Osteocyte (in vitro differentiated cells): ENCODE measurements around the gene CYB5R3. TPM values are rescaled to one million over a fixed set of nuclear protein-coding genes. Genes with fewer than 3 reads are reported as not detected.

Experiments used
- DNase-seq: peaks from one replicate; pipeline ENCODE4 v3.0.0; 2021; ENCODE audit warnings: mixed read lengths; ENCODE audit not compliant: unreplicated experiment; ENCODE audit errors: extremely low spot score
- H3K27ac Mint-ChIP-seq: one replicate; pipeline ENCODE4 v1.8.0; 2021; ENCODE audit warnings: mild to moderate bottlenecking, mixed read lengths; ENCODE audit not compliant: unreplicated experiment
- H3K27me3 Mint-ChIP-seq: one replicate; pipeline ENCODE4 v1.8.0; 2021; ENCODE audit warnings: mixed read lengths; ENCODE audit not compliant: unreplicated experiment
- H3K36me3 Mint-ChIP-seq: one replicate; pipeline ENCODE4 v1.8.0; 2021; ENCODE audit warnings: mixed read lengths; ENCODE audit not compliant: unreplicated experiment
- H3K4me1 Mint-ChIP-seq: one replicate; pipeline ENCODE4 v1.8.0; 2021; ENCODE audit warnings: mixed read lengths; ENCODE audit not compliant: unreplicated experiment
- H3K4me3 Mint-ChIP-seq: one replicate; pipeline ENCODE4 v1.8.0; 2021; ENCODE audit warnings: mild to moderate bottlenecking, moderate library complexity, mixed read lengths; ENCODE audit not compliant: unreplicated experiment
- H3K9me3 Mint-ChIP-seq: one replicate; pipeline ENCODE4 v1.8.0; 2021; ENCODE audit warnings: mixed read lengths; ENCODE audit not compliant: unreplicated experiment
- long read RNA-seq: library from polyadenylated mRNA; unstranded; transcript quantifications from one replicate; pipeline ENCODE4 v2.0.0, GENCODE V29; 2021
- total RNA-seq: library from RNA; stranded (reverse); gene quantifications from 2 replicates; pipeline ENCODE4 v1.2.1, GENCODE V29; 2021
- TF ChIP-seq, protein P1 (sequence below): fragments of 200-600 bp; sonication (generic); IDR thresholded peaks from 2 replicates; pipeline ENCODE4 v1.5.0; 2021; ENCODE audit warnings: antibody characterized with exemption, mild to moderate bottlenecking, moderate library complexity

The CYB5R3 gene
- 408 and 430 TPM in 2 replicates for total RNA-seq
- long read RNA-seq, transcript CYB5R3-201 (9 exons, 2,124 nt): major isoform, 57 of 74 reads
- long read RNA-seq, partial matches to known transcripts: 2 of 74 reads
- long read RNA-seq, other reads (novel, unspliced or antisense): 12 of 74 reads

DNA sequence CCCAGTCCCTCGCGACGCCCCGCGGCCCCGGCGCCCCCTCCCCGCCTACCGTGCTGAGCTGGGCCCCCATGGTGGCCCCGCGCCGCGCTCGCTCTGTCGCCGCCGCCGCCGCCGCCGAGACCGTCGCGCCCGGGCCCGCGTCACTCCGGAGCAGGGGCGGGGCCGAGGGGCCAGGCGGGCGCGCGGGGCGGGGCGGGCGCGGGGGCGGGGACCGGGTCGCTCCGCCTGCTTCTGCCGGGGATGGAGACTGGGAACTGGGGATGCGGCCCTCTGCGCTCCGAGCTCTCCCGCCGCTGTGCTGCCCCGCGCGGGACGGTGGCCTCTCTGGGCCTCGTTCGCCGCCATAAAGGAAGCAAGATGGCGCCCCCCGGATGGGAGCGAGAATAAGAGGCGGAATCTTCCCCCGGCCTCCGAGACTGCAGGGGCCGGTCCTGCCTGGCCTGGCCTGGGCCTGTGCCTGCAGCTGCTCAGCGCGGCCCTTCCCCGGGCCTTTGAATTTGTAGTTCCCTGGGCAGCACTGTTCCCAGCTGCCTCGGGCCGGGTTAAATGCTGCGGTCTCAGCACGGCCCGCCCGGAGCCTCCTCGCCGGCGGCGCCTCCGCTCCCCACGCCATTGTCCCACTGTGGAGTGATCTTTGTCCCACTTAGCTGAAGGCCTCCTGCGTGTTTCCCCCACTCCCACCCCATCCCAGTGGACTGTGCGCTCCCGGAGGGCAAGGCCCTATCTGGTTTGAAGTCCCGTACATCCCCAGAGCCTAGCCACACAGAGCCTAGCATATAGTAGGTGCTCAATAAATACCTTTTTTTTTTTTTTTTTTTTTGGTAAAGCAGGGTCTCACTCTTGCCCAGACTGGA lies at the start of gene CYB5R3:
Gene CYB5R3, minus strand, starts transcription at position 147 of the 854 bp plus-strand sequence. Its CDS starts 77 bp downstream, at position 70.
- Mint-ChIP-seq H3K4me3 (peak within 1 kb of the TSS; percentile 91), H3K36me3 (no peaks in the 10 kb centered on the region), H3K4me1 (peaks cover 43% of the 10 kb centered on the region), H3K9me3 (no peaks in the 10 kb centered on the region), H3K27ac (peak within 1 kb of the TSS; percentile 96), H3K27me3 (no peaks in the 10 kb centered on the region)
- TF ChIP-seq, protein P1, sequence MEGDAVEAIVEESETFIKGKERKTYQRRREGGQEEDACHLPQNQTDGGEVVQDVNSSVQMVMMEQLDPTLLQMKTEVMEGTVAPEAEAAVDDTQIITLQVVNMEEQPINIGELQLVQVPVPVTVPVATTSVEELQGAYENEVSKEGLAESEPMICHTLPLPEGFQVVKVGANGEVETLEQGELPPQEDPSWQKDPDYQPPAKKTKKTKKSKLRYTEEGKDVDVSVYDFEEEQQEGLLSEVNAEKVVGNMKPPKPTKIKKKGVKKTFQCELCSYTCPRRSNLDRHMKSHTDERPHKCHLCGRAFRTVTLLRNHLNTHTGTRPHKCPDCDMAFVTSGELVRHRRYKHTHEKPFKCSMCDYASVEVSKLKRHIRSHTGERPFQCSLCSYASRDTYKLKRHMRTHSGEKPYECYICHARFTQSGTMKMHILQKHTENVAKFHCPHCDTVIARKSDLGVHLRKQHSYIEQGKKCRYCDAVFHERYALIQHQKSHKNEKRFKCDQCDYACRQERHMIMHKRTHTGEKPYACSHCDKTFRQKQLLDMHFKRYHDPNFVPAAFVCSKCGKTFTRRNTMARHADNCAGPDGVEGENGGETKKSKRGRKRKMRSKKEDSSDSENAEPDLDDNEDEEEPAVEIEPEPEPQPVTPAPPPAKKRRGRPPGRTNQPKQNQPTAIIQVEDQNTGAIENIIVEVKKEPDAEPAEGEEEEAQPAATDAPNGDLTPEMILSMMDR: peak; percentile 24
- peak; percentile 94 for DNase-seq

DNA sequence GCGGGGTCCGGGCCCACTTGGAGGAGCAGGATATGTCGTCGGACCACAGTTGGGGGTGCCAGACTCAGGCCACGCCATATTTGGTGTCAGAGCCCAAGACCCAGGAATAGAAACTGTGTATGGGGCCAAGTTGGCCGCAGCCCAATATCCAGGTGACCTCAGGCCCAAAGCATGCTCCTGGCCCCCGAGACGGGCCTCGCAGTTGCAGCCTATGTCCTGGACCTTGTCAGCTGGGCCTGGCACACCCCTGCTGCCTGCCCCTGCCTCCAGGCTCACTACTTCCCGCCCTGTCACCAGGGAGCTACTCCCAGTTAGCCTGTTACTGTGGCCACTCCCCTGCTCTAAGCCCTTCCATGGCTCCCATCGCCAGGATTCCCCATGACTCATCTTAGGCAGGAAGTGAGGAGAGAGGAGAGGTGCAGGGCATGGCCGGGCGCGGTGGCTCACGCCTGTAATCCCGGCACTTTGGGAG lies 48.4 kb upstream of the CYB5R3 start:
- H3K27ac Mint-ChIP-seq: peak overlapping the region; percentile 69

DNA sequence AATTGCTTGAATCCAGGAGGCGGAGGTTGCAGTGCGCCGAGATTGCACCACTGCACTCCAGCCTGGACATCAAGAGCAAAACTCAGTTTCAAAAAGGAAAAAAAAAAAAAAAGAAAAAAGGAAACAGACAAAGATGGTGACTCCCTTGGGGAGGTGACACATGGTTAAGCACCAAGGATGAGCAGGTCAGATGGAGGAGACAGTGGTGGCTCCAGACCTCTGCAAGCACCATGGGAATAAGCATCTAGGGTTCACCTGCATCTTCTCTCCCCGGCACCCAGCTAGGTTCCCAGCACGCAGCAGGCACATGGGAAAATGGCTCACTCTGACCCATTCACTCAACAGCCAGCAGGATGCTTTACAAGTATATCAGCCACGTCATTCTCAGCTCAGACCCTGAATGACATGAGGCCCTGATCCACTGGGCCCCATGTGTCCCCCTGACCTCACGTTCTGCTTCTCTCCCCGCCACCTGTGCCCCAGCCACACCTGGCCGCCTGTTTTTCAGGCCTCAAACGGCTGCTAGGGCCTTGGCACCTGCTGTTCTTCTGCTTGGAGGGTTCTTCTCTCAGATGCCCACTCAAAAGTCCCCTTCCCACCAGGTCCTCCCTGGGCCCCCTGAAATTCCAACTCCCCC lies 47.3 kb upstream of the CYB5R3 start:
- Mint-ChIP-seq H3K27ac (no peak overlapping the region), H3K4me1 (peaks cover 38% of the 10 kb centered on the region), H3K4me3 (no peak overlapping the region)

More for the DNA sequence above, 48.4 kb upstream of the CYB5R3 start:
- DNase-seq: peak; percentile 89
- H3K4me1 Mint-ChIP-seq: peaks cover 38% of the 10 kb centered on the region
- H3K4me3 Mint-ChIP-seq: no peak overlapping the region
- TF ChIP-seq, protein P1: no peak
- H3K36me3 Mint-ChIP-seq: no peaks in the 10 kb centered on the region
- H3K9me3 Mint-ChIP-seq: no peaks in the 10 kb centered on the region
- no peaks in the 10 kb centered on the region for H3K27me3 Mint-ChIP-seq

DNA sequence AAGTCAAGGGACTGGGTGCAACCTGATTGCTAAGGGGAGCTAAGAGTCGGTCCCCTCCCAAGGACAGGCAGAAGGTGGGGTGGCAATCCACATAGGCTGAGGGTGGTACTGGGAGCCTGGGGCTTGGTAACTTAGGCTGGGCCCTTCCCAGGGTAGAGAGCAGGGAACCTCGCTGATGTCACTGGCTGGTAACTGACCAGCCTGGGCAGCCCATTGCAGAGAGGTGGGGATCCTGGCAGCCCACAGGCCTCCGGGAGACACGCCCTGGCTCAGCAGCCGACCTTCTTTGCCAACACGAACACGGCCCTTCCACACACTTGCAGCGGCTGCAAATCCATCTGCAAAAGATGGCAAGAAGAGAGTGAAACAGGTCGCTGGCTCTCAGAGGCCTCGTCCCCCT lies 46.1 kb upstream of the CYB5R3 start:
- Mint-ChIP-seq H3K4me3 (no peak overlapping the region), H3K27ac (no peak overlapping the region), H3K9me3 (no peaks in the 10 kb centered on the region), H3K27me3 (no peaks in the 10 kb centered on the region), H3K4me1 (peaks cover 41% of the 10 kb centered on the region), H3K36me3 (peaks cover 4% of the 10 kb centered on the region)
- DNase-seq: no peak
- TF ChIP-seq, protein P1: no peak

More for the DNA sequence above, 47.3 kb upstream of the CYB5R3 start:
- Mint-ChIP-seq H3K27me3 (no peaks in the 10 kb centered on the region), H3K9me3 (no peaks in the 10 kb centered on the region), H3K36me3 (no peaks in the 10 kb centered on the region)
- TF ChIP-seq, protein P1: no peak
- DNase-seq: no peak
